ENCODE measurements around the gene JPH4. TPM values are rescaled to one million over a fixed set of nuclear protein-coding genes. Genes with fewer than 3 reads are reported as not detected.

JPH4 gene
- total RNA-seq, 1 experiment from 2014 or later: not detected

GRCh38 chr14:23562822-23563472 is 15.6 kb downstream of the JPH4 start:
- H3K9me3 Mint-ChIP-seq (ENCODE audit: unreplicated experiment): no peaks in the 10 kb centered on the region
- H3K36me3 Mint-ChIP-seq (ENCODE audit: insufficient read depth, unreplicated experiment): peaks cover 69% of the 10 kb centered on the region
- no peak overlapping the region for H3K4me3 Mint-ChIP-seq (ENCODE audit: unreplicated experiment)
- peaks cover 7% of the 10 kb centered on the region for H3K4me1 Mint-ChIP-seq (ENCODE audit: insufficient read depth, unreplicated experiment)
- POLR2A ChIA-PET: interaction anchor here (0.6 to 1.1 kb wide), 3 partner anchors 50 to 387 kb away, joined by 3 to 4 read pairs (median 3); no protein-coding TSS in a partner anchor
- BruUV-seq (replicated peaks): no TSS peak
- H3K27me3 Mint-ChIP-seq (ENCODE audit: insufficient read depth, unreplicated experiment): no peaks in the 10 kb centered on the region
- peak; percentile 91 for TF ChIP-seq CTCF (IDR thresholded peaks at IDR 0.05; ENCODE audit: unreplicated experiment)
- peak; percentile 44 for DNase-seq (ENCODE audit: unreplicated experiment)
- CTCF ChIA-PET: interaction anchor here (0.5 to 10.7 kb wide), 23 partner anchors 9 to 721 kb away, joined by 3 to 247 read pairs (median 4); partner anchors contain the start of genes ACIN1, NGDN and PPP1R3E
- no peak overlapping the region for H3K27ac Mint-ChIP-seq (ENCODE audit: low read depth, unreplicated experiment)
- intact Hi-C loops (cut with micrococcal nuclease): loop anchor here (1.0 kb wide), 3 partner anchors 31 to 298 kb away; no protein-coding TSS in a partner anchor

GRCh38 chr14:23561873-23562821 is 16.4 kb downstream of the JPH4 start:
- H3K36me3 Mint-ChIP-seq (ENCODE audit: insufficient read depth, unreplicated experiment): peaks cover 69% of the 10 kb centered on the region
- no peaks in the 10 kb centered on the region for H3K27me3 Mint-ChIP-seq (ENCODE audit: insufficient read depth, unreplicated experiment)
- CTCF ChIA-PET: interaction anchor here (0.6 to 10.7 kb wide), 21 partner anchors 7 to 725 kb away, joined by 3 to 247 read pairs (median 4); partner anchors contain the start of genes ACIN1, AP1G2, DCAF11 and NRL
- intact Hi-C loops (cut with micrococcal nuclease): loop anchor here (1.0 kb wide), 2 partner anchors 30 to 297 kb away; no protein-coding TSS in a partner anchor
- H3K9me3 Mint-ChIP-seq (ENCODE audit: unreplicated experiment): no peaks in the 10 kb centered on the region
- peaks cover 11% of the 10 kb centered on the region for H3K4me1 Mint-ChIP-seq (ENCODE audit: insufficient read depth, unreplicated experiment)
- no peak overlapping the region for H3K27ac Mint-ChIP-seq (ENCODE audit: low read depth, unreplicated experiment)
- no TSS peak for BruUV-seq (replicated peaks)
- POLR2A ChIA-PET: interaction anchor here (0.6 kb wide), 1 partner anchor 388 kb away, joined by 3 read pairs; no protein-coding TSS in a partner anchor
- TF ChIP-seq CTCF (IDR thresholded peaks at IDR 0.05; ENCODE audit: unreplicated experiment): no peak
- no peak for DNase-seq (ENCODE audit: unreplicated experiment)
- H3K4me3 Mint-ChIP-seq (ENCODE audit: unreplicated experiment): no peak overlapping the region

- Mint-ChIP-seq H3K36me3 (ENCODE audit: insufficient read depth, unreplicated experiment) (peaks cover 64% of the 10 kb centered on the region), H3K4me3 (ENCODE audit: unreplicated experiment) (no peak overlapping the region), H3K27me3 (ENCODE audit: insufficient read depth, unreplicated experiment) (no peaks in the 10 kb centered on the region), H3K27ac (ENCODE audit: low read depth, unreplicated experiment) (no peak overlapping the region), H3K4me1 (ENCODE audit: insufficient read depth, unreplicated experiment) (peaks cover 11% of the 10 kb centered on the region), H3K9me3 (ENCODE audit: unreplicated experiment) (no peaks in the 10 kb centered on the region)
- intact Hi-C loops (cut with micrococcal nuclease): no loop called here
- no peak for TF ChIP-seq CTCF (IDR thresholded peaks at IDR 0.05; ENCODE audit: unreplicated experiment)
- no peak for DNase-seq (ENCODE audit: unreplicated experiment)
- POLR2A ChIA-PET: interaction anchor here (1.1 kb wide), 1 partner anchor 17 kb away, joined by 3 read pairs; no protein-coding TSS in a partner anchor
- CTCF ChIA-PET: interaction anchor here (0.7 to 10.7 kb wide), 16 partner anchors 8 to 725 kb away, joined by 3 to 247 read pairs (median 4); partner anchors contain the start of genes AP1G2, DCAF11 and NRL
- BruUV-seq (replicated peaks): no TSS peak
Measured at GRCh38 chr14:23561259-23561658, 17.3 kb downstream of the JPH4 start.
